ENCODE measurements around the gene HS3ST3A1.

Gene HS3ST3A1

GRCh38 chr17:13491491-13491890 is 110.2 kb downstream of the HS3ST3A1 start:
- Histone ChIP-seq H3K4me2 (ENCODE audit: low read depth, low read length) (no peak overlapping the region), H3K79me2 (ENCODE audit: low read length) (no peaks in the 10 kb centered on the region)

DNA sequence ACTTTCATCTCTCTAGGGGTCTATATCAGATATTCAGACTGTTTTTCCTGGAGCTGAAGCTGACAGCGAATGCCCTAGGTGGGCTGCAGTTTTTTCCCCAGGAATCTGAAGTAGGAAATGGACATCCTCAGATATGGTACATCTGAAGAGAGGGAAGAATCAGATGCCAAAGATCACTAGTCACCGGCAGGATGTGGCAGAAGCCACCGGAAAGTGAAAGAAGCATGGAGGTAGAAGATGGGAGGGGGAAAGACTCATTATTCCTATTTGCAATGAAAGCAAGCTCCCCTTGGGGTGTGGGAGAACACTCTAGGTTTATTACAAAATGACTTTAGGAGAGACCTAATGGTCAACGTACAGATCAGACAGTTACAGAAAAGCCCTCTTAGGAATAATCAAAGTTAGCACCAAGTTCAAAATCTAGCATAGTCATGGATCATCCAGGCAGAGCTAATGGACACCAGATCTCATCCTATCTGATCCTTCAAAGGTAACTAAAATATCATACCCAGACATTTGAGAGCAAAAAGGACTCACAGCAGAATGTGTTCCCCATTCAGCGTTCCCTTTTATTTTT is 110.7 kb downstream of the HS3ST3A1 start:
- Histone ChIP-seq H3K36me3 (replicated peaks; ENCODE audit: insufficient read depth, low read length) (no peaks in the 10 kb centered on the region), H3K9me3 (replicated peaks; ENCODE audit: insufficient read depth, low read length) (no peaks in the 10 kb centered on the region), H3K27ac (ENCODE audit: low read length) (no peak overlapping the region), H3K4me1 (ENCODE audit: low read length) (no peaks in the 10 kb centered on the region), H3K9me2 (replicated peaks; ENCODE audit: insufficient read depth, low read length) (no peaks in the 10 kb centered on the region), H3K4me2 (ENCODE audit: low read depth, low read length) (no peak overlapping the region), H3F3A (ENCODE audit: insufficient read depth, low read length) (no peaks in the 10 kb centered on the region), H3K4me3 (ENCODE audit: low read length) (no peak overlapping the region), H2AFZ (ENCODE audit: low read length) (no peak overlapping the region), H3K79me2 (ENCODE audit: low read length) (no peaks in the 10 kb centered on the region), H3K27me3 (replicated peaks; ENCODE audit: insufficient read depth, low read length) (no peaks in the 10 kb centered on the region), H4K20me1 (ENCODE audit: insufficient read depth, low read length) (no peaks in the 10 kb centered on the region), H3K9ac (ENCODE audit: low read length) (no peak overlapping the region)
- TF ChIP-seq, protein P1, sequence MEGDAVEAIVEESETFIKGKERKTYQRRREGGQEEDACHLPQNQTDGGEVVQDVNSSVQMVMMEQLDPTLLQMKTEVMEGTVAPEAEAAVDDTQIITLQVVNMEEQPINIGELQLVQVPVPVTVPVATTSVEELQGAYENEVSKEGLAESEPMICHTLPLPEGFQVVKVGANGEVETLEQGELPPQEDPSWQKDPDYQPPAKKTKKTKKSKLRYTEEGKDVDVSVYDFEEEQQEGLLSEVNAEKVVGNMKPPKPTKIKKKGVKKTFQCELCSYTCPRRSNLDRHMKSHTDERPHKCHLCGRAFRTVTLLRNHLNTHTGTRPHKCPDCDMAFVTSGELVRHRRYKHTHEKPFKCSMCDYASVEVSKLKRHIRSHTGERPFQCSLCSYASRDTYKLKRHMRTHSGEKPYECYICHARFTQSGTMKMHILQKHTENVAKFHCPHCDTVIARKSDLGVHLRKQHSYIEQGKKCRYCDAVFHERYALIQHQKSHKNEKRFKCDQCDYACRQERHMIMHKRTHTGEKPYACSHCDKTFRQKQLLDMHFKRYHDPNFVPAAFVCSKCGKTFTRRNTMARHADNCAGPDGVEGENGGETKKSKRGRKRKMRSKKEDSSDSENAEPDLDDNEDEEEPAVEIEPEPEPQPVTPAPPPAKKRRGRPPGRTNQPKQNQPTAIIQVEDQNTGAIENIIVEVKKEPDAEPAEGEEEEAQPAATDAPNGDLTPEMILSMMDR (IDR thresholded peaks at IDR 0.05; ENCODE audit: low read length): no peak
- TF ChIP-seq EZH2phosphoT487 (IDR thresholded peaks at IDR 0.05; ENCODE audit: low read length) (no peak), EZH2 (optimal IDR thresholded peaks at IDR 0.05; ENCODE audit: low read depth, low read length) (no peak)
- DNase-seq: no peak

More at GRCh38 chr17:13491491-13491890, 110.2 kb downstream of the HS3ST3A1 start:
- no peaks in the 10 kb centered on the region for H3K4me1 ChIP-seq (ENCODE audit: low read length)
- TF ChIP-seq, protein P1 (IDR thresholded peaks at IDR 0.05; ENCODE audit: low read length): no peak
- TF ChIP-seq EZH2phosphoT487 (IDR thresholded peaks at IDR 0.05; ENCODE audit: low read length) (no peak), EZH2 (optimal IDR thresholded peaks at IDR 0.05; ENCODE audit: low read depth, low read length) (no peak)
- H2AFZ ChIP-seq (ENCODE audit: low read length): no peak overlapping the region
- no peak overlapping the region for H3K27ac ChIP-seq (ENCODE audit: low read length)
- no peaks in the 10 kb centered on the region for H3K9me3 ChIP-seq (replicated peaks; ENCODE audit: insufficient read depth, low read length)
- no peaks in the 10 kb centered on the region for H3F3A ChIP-seq (ENCODE audit: insufficient read depth, low read length)
- no peak overlapping the region for H3K4me3 ChIP-seq (ENCODE audit: low read length)
- no peak overlapping the region for H3K9ac ChIP-seq (ENCODE audit: low read length)
- H3K9me2 ChIP-seq (replicated peaks; ENCODE audit: insufficient read depth, low read length): no peaks in the 10 kb centered on the region
- no peaks in the 10 kb centered on the region for H3K27me3 ChIP-seq (replicated peaks; ENCODE audit: insufficient read depth, low read length)
- no peak for DNase-seq
- no peaks in the 10 kb centered on the region for H4K20me1 ChIP-seq (ENCODE audit: insufficient read depth, low read length)
- H3K36me3 ChIP-seq (replicated peaks; ENCODE audit: insufficient read depth, low read length): no peaks in the 10 kb centered on the region

DNA sequence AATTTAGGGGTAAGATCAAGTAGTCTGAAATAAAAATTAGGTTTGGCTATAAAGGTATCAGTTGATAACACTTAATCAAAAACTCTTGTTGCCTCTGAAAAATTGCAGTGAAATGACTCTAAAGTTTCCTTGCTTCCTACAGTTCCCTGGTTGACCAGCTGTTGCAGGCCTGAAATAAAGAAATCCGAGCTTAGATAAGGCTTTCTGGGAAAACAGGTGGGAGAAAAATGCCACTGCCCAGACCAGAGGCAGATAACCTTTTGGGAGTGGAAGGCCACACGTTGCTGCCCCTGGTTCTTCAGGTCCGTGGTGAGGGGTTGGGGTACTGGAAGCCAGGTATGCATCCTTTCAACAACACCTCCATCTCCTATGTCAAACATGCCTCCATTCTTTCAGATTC is 111.3 kb downstream of the HS3ST3A1 start:
- H3K4me3 ChIP-seq (ENCODE audit: low read length): no peak overlapping the region
- no peak overlapping the region for H3K27ac ChIP-seq (ENCODE audit: low read length)
- no peaks in the 10 kb centered on the region for H3K9me3 ChIP-seq (replicated peaks; ENCODE audit: insufficient read depth, low read length)
- no peaks in the 10 kb centered on the region for H3K27me3 ChIP-seq (replicated peaks; ENCODE audit: insufficient read depth, low read length)
- DNase-seq: no peak
- no peaks in the 10 kb centered on the region for H3K9me2 ChIP-seq (replicated peaks; ENCODE audit: insufficient read depth, low read length)
- no peak overlapping the region for H3K4me2 ChIP-seq (ENCODE audit: low read depth, low read length)
- no peaks in the 10 kb centered on the region for H4K20me1 ChIP-seq (ENCODE audit: insufficient read depth, low read length)
- H2AFZ ChIP-seq (ENCODE audit: low read length): no peak overlapping the region
- H3F3A ChIP-seq (ENCODE audit: insufficient read depth, low read length): no peaks in the 10 kb centered on the region
- H3K79me2 ChIP-seq (ENCODE audit: low read length): no peaks in the 10 kb centered on the region
- H3K4me1 ChIP-seq (ENCODE audit: low read length): no peaks in the 10 kb centered on the region
- TF ChIP-seq EZH2phosphoT487 (IDR thresholded peaks at IDR 0.05; ENCODE audit: low read length): no peak
- no peaks in the 10 kb centered on the region for H3K36me3 ChIP-seq (replicated peaks; ENCODE audit: insufficient read depth, low read length)
- no peak overlapping the region for H3K9ac ChIP-seq (ENCODE audit: low read length)

DNA sequence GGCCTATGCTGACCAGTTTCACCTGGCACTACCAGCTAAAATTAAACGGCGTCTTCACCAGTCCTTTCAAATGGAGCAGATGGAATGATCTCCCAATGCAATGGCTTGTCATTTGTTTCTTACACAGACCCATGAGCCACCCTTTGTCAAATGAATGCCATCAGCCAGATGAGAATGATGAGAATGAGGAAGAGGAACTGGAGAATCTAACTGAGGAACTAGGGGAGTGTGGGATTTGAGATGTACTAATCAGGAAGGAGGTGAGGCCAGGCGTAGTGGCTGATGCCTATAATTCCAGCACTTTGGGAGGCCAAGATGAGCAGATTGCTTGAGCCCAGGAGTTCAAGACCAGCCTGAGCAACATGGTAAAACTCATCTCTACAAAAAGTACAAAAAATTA is 116.4 kb downstream of the HS3ST3A1 start:
- no peaks in the 10 kb centered on the region for H3K27me3 ChIP-seq (replicated peaks; ENCODE audit: insufficient read depth, low read length)
- H3K4me1 ChIP-seq (ENCODE audit: low read length): no peaks in the 10 kb centered on the region
- no peak overlapping the region for H2AFZ ChIP-seq (ENCODE audit: low read length)
- H3F3A ChIP-seq (ENCODE audit: insufficient read depth, low read length): no peaks in the 10 kb centered on the region
- no peak overlapping the region for H3K4me2 ChIP-seq (ENCODE audit: low read depth, low read length)
- H3K27ac ChIP-seq (ENCODE audit: low read length): no peak overlapping the region
- H3K9me2 ChIP-seq (replicated peaks; ENCODE audit: insufficient read depth, low read length): no peaks in the 10 kb centered on the region
- TF ChIP-seq, protein P1 (IDR thresholded peaks at IDR 0.05; ENCODE audit: low read length): no peak
- no peak for TF ChIP-seq EZH2phosphoT487 (IDR thresholded peaks at IDR 0.05; ENCODE audit: low read length)
- H3K4me3 ChIP-seq (ENCODE audit: low read length): no peak overlapping the region
- DNase-seq: no peak
- H3K36me3 ChIP-seq (replicated peaks; ENCODE audit: insufficient read depth, low read length): no peaks in the 10 kb centered on the region
- no peak overlapping the region for H3K9ac ChIP-seq (ENCODE audit: low read length)
- H4K20me1 ChIP-seq (ENCODE audit: insufficient read depth, low read length): no peaks in the 10 kb centered on the region
- H3K79me2 ChIP-seq (ENCODE audit: low read length): no peaks in the 10 kb centered on the region
- no peaks in the 10 kb centered on the region for H3K9me3 ChIP-seq (replicated peaks; ENCODE audit: insufficient read depth, low read length)
